Posterior cingulate gyrus (tissue), 11 donors: ENCODE results near the gene VIPR1.
A peak's percentile ranks its signal among the peaks of the same experiment; 100 is the strongest.

Source experiments
- DNase-seq, 10 donors: peaks; one replicate each; pipeline versions ENCODE4 v3.0.0 to v3.0.0-alpha.2; 2020 to 2021; ENCODE audit warnings: mixed read lengths in 3 of 10
- intact Hi-C: fragments of 100-400 bp; cut with DNase I; formaldehyde crosslinking; loops from one replicate; pipeline ENCODE4 v1.15.1; 2023

Gene VIPR1

GRCh38 chr3:42507761-42508335 is 5.4 kb downstream of the VIPR1 start:
- intact Hi-C loops, result no loop called here
- DNase-seq, result peak in 3 of 10 donors; percentile 11 to 80 (median 69)

- intact Hi-C loops, result no loop called here
- DNase-seq, result peak in 2 of 10 donors; percentile 7 to 9
Observed at GRCh38 chr3:42508562-42508961, 6.1 kb downstream of the VIPR1 start.

- intact Hi-C loops, result no loop called here
- peak in 3 of 10 donors; percentile 7 to 49 (median 32) for DNase-seq
Observed at GRCh38 chr3:42509111-42509510, 6.7 kb downstream of the VIPR1 start.

GRCh38 chr3:42510325-42510724 is 7.9 kb downstream of the VIPR1 start:
- peak in 3 of 10 donors; percentile 18 to 45 (median 32) for DNase-seq
- intact Hi-C loops, result no loop called here

- intact Hi-C loops, result no loop called here
- DNase-seq, result peak in 2 of 10 donors; percentile 2 to 3
Observed at GRCh38 chr3:42511201-42511600, 8.8 kb downstream of the VIPR1 start.

GRCh38 chr3:42511736-42512135 is 9.3 kb downstream of the VIPR1 start:
- DNase-seq, result no peak
- intact Hi-C loops, result no loop called here

GRCh38 chr3:42513121-42513520 is 10.7 kb downstream of the VIPR1 start:
- intact Hi-C loops, result no loop called here

GRCh38 chr3:42513521-42513920 is 11.1 kb downstream of the VIPR1 start:
- DNase-seq, result peak in 3 of 10 donors; percentile 51 to 80 (median 74)
- intact Hi-C loops, result no loop called here

More at GRCh38 chr3:42513121-42513520, 10.7 kb downstream of the VIPR1 start:
- peak in 2 of 10 donors; percentile 26 to 35 for DNase-seq

- intact Hi-C loops, result no loop called here
- DNase-seq, result peak in 2 of 10 donors; percentile 72 to 85
Observed at GRCh38 chr3:42514876-42515275, 12.4 kb downstream of the VIPR1 start.

- peak in 6 of 10 donors; percentile 44 to 91 (median 71) for DNase-seq
- intact Hi-C loops, result no loop called here
Observed at GRCh38 chr3:42515391-42515916, 13.0 kb downstream of the VIPR1 start.

GRCh38 chr3:42515976-42516375 is 13.5 kb downstream of the VIPR1 start:
- intact Hi-C loops, result no loop called here
- peak in 2 of 10 donors; percentile 31 to 35 for DNase-seq

- intact Hi-C loops, result no loop called here
- DNase-seq, result peak in 1 of 10 donors; percentile 58
Observed at GRCh38 chr3:42516443-42516842, 14.0 kb downstream of the VIPR1 start.

- intact Hi-C loops, result no loop called here
- peak in 1 of 10 donors; percentile 16 for DNase-seq
Observed at GRCh38 chr3:42517117-42517516, 14.7 kb downstream of the VIPR1 start.

- intact Hi-C loops, result no loop called here
- DNase-seq, result peak in 5 of 10 donors; percentile 27 to 84 (median 65)
Observed at GRCh38 chr3:42518800-42519567, 16.5 kb downstream of the VIPR1 start.

- intact Hi-C loops, result no loop called here
- DNase-seq, result no peak
Observed at GRCh38 chr3:42519568-42519962, 17.1 kb downstream of the VIPR1 start.

- intact Hi-C loops, result no loop called here
- DNase-seq, result no peak
Observed at GRCh38 chr3:42520336-42520735, 17.9 kb downstream of the VIPR1 start.

- intact Hi-C loops, result no loop called here
- no peak for DNase-seq
Observed at GRCh38 chr3:42520906-42521305, 18.5 kb downstream of the VIPR1 start.

GRCh38 chr3:42524751-42525150 is 22.3 kb downstream of the VIPR1 start:
- intact Hi-C loops, result no loop called here
- DNase-seq, result no peak

- intact Hi-C loops, result no loop called here
- DNase-seq, result no peak
Observed at GRCh38 chr3:42525212-42525611, 22.8 kb downstream of the VIPR1 start.

- DNase-seq, result peak in 1 of 10 donors; percentile 69
- intact Hi-C loops, result no loop called here
Observed at GRCh38 chr3:42525736-42526345, 23.4 kb downstream of the VIPR1 start.
